Mucosa of descending colon (tissue), 3 donors: ENCODE measurements around the gene RPL3. TPM values are rescaled to one million over a fixed set of nuclear protein-coding genes. Genes with fewer than 3 reads are reported as not detected.

Experiments used
- ATAC-seq: fragments of 200-7000 bp; cut with Tn5 transposase; one replicate; pipeline ENCODE4 v1.9.1; 2020; ENCODE audit warnings: mild to moderate bottlenecking, moderate library complexity
- DNase-seq, 3 donors: peaks; one replicate each; pipeline ENCODE4 v3.0.0-alpha.2; 2020
- H3K36me3 ChIP-seq: fragments of 200-600 bp; one replicate; pipeline ENCODE4 v1.8.0; 2021; ENCODE audit warnings: low read depth, mild to moderate bottlenecking
- H3K4me1 ChIP-seq: fragments of 200-600 bp; one replicate; pipeline ENCODE4 v1.8.0; 2021; ENCODE audit warnings: low read depth, mild to moderate bottlenecking
- H3K4me3 ChIP-seq: fragments of 200-600 bp; one replicate; pipeline ENCODE4 v1.8.0; 2021; ENCODE audit warnings: mild to moderate bottlenecking
- H3K9me3 ChIP-seq: fragments of 200-600 bp; one replicate; pipeline ENCODE4 v1.8.0; 2021; ENCODE audit warnings: mild to moderate bottlenecking
- intact Hi-C, 2 donors: fragments of 100-400 bp; cut with DNase I in 1 of 2; cut with micrococcal nuclease in 1 of 2; formaldehyde crosslinking; loops; one replicate each; pipeline versions ENCODE4 v1.11.0 to v1.11.1; 2022; cut with DNase I, micrococcal nuclease
- total RNA-seq, 3 donors: library from RNA; stranded (reverse); fragmentation: NEBNext Ultra II Directional in 2 of 3; extraction: Animal tissue kit (Norgen Biotek cat#: 25700) in 2 of 3; gene quantifications; one replicate each; pipeline versions ENCODE4 v1.2.1 to v1.2.4, GENCODE V29; 2021 to 2023
- TF ChIP-seq, protein P1 (sequence below): fragments of 200-600 bp; IDR thresholded peaks from one replicate; pipeline ENCODE4 v1.8.0; 2022; ENCODE audit warnings: antibody characterized with exemption, mild to moderate bottlenecking
- donor health status: DM: no; HTN: no; CAD: no; lungs with moderate emphysema.
- donor health status: DM: no; HTN: no; CAD: no.
- donor health status: DM: no; HTN: yes; CAD: no.

The RPL3 gene
- total RNA-seq, 3 donors from 2014 or later, result 1,561 to 1,749 (median 1,709) TPM

- intact Hi-C loops, result loop anchor here in 1 of 2 donors (10.0 kb wide), 1 partner anchor 142 kb away; no protein-coding TSS in a partner anchor
- DNase-seq (peak in 1 of 3 donors; percentile 47), ATAC-seq (no peak)
- Histone ChIP-seq H3K9me3 (no peaks in the 10 kb centered on the region), H3K36me3 (peaks cover 24% of the 10 kb centered on the region), H3K4me3 (no peak overlapping the region), H3K4me1 (peaks cover 36% of the 10 kb centered on the region)
- TF ChIP-seq, protein P1, sequence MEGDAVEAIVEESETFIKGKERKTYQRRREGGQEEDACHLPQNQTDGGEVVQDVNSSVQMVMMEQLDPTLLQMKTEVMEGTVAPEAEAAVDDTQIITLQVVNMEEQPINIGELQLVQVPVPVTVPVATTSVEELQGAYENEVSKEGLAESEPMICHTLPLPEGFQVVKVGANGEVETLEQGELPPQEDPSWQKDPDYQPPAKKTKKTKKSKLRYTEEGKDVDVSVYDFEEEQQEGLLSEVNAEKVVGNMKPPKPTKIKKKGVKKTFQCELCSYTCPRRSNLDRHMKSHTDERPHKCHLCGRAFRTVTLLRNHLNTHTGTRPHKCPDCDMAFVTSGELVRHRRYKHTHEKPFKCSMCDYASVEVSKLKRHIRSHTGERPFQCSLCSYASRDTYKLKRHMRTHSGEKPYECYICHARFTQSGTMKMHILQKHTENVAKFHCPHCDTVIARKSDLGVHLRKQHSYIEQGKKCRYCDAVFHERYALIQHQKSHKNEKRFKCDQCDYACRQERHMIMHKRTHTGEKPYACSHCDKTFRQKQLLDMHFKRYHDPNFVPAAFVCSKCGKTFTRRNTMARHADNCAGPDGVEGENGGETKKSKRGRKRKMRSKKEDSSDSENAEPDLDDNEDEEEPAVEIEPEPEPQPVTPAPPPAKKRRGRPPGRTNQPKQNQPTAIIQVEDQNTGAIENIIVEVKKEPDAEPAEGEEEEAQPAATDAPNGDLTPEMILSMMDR, result no peak
These were observed 2.2 kb downstream of the RPL3 start for GRCh38 chr22:39317084-39317774.

GRCh38 chr22:39316440-39317083 is 2.9 kb downstream of the RPL3 start:
- Histone ChIP-seq H3K9me3 (no peaks in the 10 kb centered on the region), H3K4me1 (peaks cover 36% of the 10 kb centered on the region), H3K4me3 (no peak overlapping the region), H3K36me3 (peaks cover 24% of the 10 kb centered on the region)
- TF ChIP-seq, protein P1, result peak; percentile 71
- DNase-seq, result peak; percentile 66 to 75 (median 71)
- intact Hi-C loops, result loop anchor here in 1 of 2 donors (10.0 kb wide), 1 partner anchor 142 kb away; no protein-coding TSS in a partner anchor
- peak; percentile 49 for ATAC-seq

GRCh38 chr22:39315389-39315788 is 4.0 kb downstream of the RPL3 start:
- no peak for DNase-seq
- H3K4me3 ChIP-seq, result no peak overlapping the region
- TF ChIP-seq, protein P1, result no peak
- no peaks in the 10 kb centered on the region for H3K9me3 ChIP-seq
- peaks cover 24% of the 10 kb centered on the region for H3K36me3 ChIP-seq
- ATAC-seq, result no peak
- H3K4me1 ChIP-seq, result peaks cover 36% of the 10 kb centered on the region
- intact Hi-C loops, result loop anchor here in 1 of 2 donors (10.0 kb wide), 1 partner anchor 141 kb away; no protein-coding TSS in a partner anchor

GRCh38 chr22:39314251-39314971 is 5.0 kb downstream of the RPL3 start:
- Histone ChIP-seq H3K4me3 (no peak overlapping the region), H3K36me3 (peaks cover 21% of the 10 kb centered on the region), H3K4me1 (peaks cover 36% of the 10 kb centered on the region), H3K9me3 (no peaks in the 10 kb centered on the region)
- ATAC-seq, result no peak
- intact Hi-C loops, result loop anchor here (5.0 to 10.0 kb wide), 2 partner anchors 140 to 142 kb away; no protein-coding TSS in a partner anchor
- TF ChIP-seq, protein P1, result no peak
- no peak for DNase-seq

GRCh38 chr22:39313258-39314001 is 6.0 kb downstream of the RPL3 start:
- DNase-seq (no peak), ATAC-seq (no peak)
- intact Hi-C loops, result loop anchor here (5.0 to 10.0 kb wide), 2 partner anchors 139 to 141 kb away; no protein-coding TSS in a partner anchor
- Histone ChIP-seq H3K36me3 (peaks cover 21% of the 10 kb centered on the region), H3K9me3 (no peaks in the 10 kb centered on the region), H3K4me1 (peaks cover 34% of the 10 kb centered on the region), H3K4me3 (no peak overlapping the region)
- TF ChIP-seq, protein P1, result no peak
